Activated CD8-positive, alpha-beta memory T cell treated with anti-CD3 and anti-CD28 coated beads for 48 hours (primary cell): ENCODE measurements around the gene C12orf76.
"Not testable (repeated sequence)": the region's sequence is repeated elsewhere in the genome, so short reads cannot be mapped to it uniquely, and the experiment has no call there.

Experiments used
- DNase-seq, 3 experiments: peaks; one replicate each; pipeline ENCODE4 v3.0.0-alpha.2; 2020; ENCODE audit warnings: low read depth in 2 of 3, low spot score in 2 of 3

The C12orf76 gene

DNA sequence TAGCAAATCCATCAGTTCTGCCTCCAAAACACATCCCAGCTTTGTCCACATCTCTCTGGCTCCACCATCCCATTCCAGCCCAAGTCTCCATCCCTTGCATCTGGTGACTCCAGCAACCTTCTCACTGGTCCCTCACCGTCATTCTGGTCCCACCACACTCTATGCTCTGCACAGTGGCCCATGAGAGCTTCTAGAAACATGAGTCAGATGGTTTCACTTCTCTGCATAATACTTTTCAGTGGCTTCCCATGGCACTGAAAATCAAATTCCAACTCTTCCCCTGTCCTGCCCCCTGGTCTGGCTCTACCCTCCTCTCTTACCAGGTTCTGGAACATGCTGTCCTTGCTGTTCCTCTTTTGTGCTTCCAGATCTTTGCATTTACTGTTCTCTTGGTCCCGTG lies 17.2 kb upstream of the C12orf76 start:
- no peak for DNase-seq

DNA sequence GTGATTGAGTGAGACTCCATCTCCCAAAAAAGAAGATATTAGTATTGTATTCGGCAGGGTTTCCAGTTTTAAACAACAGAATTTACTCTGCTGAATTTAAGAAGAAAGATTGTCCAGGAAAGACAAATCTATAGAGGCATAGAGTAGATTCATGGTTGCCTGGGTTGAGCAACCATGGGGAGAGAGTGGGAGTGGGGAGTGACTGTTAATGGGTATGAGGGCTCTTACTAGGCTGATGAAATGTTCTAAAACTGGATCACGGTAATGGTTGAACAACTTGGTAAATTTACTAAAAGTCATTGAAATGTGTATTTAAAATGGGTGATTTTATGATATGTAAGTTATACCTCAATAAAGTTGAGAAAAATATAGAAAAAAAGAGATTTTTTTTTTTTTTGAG lies 13.9 kb upstream of the C12orf76 start:
- no peak for DNase-seq

DNA sequence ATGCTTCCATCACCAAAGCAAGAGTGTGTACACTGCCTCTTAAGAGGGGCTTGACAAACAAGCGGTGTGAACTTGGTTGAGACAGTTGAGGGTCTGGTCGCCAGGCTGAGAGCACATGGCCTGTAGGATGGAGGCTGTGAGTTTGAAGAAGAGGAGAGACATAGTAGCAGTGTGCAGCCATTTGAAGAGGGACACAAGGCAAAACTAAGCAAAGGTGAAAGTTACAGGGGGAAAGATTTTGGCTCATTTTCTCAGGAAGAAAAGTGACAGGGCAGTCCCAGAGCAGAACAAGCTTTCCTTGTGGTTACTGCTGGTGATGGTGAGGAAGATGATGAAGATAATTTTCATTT lies 11.3 kb upstream of the C12orf76 start:
- DNase-seq, result no peak

DNA sequence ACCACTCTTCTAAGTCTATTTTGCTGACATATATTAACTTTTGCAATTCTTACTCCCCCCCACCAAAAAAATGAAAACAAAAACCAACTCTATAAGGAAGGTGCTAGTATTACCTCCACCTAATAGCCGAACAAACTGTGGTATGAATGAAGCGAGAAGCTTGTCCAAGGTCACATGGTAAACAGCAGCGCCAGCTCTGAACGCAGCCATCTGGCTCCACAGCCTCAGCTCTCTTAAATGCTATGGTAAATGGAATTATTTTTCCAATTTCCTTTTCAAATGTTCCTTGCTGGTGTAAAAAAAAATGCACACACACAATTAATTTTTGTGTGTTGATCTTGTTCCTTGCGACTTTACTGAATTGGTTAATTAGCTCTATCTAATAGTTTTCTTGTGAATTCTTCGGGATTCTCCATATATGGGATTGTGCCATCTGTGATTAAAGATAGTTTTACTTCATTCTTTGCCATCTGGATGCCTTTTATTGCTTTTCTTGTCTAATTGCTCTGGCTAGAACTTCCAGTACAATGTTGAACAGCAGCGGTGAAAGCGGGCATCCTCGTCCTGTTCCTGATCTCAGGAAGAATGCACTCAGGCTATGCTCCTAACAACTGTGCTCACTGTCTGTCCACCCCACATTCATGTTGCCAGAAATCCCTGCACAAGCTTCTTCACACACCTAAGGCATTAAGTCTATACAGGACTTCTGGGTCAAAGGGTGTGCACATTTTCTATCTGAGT lies 10.7 kb upstream of the C12orf76 start:
- no peak for DNase-seq

DNA sequence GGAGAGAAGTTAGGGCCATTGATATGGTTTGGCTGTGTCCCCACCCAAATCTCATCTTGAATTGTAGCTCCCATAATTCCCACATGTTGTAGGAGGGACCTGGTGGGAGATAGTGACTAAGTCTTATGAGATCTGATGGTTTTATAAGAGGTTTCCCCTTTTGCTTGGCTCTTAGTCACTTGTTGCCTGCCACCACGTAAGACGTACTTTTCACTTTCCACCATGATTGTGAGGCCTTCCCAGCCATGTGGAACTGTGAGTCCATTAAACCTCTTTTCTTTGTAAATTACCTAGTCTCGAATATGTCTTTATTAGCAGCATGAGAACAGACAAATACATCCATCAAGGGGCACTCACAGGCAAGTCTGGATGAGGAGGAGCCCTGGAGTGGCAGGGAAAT lies 8.3 kb upstream of the C12orf76 start:
- not testable (repeated sequence) for DNase-seq

DNA sequence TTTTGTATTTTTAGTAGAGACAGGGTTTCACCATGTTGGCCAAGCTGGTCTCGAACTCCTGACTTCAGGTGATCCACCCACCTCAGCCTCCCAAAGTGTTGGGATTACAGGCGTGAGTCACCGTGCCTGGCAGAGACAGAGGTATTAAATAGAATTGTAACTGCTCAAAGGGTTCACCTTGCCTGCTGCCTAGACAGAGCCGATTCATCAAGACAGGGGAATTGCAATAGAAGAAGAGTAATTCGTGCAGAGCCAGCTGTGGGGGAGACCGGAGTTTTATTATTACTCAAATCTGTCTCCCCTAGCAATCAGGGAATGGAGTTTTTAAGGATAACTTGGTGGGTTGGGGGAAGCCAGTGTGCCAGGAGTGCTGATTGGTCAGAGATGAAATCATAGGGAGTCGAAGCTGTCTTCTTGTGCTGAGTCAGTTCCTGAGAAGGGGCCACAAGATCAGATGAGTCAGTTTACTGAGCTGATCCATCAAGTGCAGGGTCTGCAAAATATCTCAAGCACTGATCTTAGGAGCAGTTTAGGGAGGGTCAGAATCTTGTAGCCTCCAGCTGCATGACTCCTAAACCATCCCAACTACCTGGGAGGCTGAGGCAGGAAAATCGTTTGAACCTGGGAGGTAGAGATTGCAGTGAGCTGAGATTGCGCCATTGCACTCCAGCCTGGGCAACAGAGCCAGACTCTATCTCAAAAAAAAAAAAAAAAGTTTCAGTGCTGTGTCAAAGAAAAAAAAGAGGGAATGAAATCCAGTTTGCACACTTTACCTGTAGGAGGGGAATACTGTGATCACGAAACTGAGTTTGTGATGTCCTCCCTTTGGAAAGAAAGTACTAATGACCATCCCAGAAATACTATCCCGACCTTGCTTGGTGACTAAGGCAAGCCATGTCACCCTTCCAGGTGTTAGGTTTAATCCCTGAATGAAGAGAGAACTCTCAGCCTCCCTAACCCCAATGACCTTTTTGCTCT lies 7.3 kb upstream of the C12orf76 start:
- DNase-seq, result peak in 1 of 3 experiments; percentile 31

DNA sequence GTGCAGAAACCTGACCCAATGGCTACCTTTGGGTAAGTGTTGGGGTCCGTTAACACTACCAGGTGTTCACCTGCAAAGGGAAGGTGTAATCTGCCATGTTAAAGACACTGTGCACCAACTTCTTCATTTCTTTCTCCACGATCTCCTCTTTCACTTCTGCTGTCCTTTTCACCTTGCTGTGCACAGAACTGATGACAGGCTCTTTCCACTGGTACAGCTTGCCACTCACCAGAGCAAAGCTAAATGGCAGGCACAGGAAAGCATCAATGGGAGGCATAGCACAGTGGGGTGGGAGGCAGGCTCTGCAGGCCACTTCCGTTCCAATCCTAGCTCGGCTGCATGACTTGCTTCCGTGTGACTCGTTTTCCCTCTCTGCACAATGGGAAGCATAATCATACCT lies 2.6 kb upstream of the C12orf76 start:
- DNase-seq, result no peak

DNA sequence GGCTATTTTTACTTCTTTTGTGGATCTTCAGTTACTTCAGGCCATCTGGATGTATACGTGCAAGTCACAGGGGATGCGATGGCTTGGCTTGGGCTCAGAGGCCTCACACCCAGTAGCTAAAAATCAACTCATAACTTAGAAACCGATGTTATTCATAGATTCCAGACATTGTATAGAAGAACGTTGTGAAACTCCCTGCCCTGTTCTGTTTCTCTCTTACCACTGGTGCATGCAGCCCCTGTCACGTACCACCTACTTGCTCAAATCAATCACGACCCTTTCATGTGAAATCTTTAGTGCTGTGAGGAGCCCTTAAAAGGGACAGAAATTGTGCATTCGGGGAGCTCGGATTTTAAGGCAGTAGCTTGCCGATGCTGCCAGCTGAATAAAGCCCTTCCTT lies 1.3 kb upstream of the C12orf76 start:
- not testable (repeated sequence) for DNase-seq

DNA sequence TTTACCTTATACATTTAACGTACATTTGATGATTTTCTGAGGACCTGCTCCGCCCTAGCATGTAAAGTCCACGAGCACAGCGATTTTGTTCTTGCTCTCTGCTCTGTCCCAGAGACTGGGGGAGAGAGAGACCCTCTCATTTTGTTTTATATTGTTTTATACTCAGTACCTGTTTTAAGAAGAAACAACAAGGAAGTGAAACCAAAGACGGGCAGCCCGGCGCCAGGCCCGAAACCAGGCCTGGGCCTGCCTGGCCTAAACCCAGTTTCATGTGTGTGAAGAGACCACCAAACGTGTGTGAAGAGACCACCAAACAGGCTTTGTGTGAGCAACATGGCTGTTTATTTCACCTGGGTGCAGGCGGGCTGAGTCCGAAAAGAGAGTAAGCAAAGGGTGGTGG lies 712 bp upstream of the C12orf76 start:
- not testable (repeated sequence) for DNase-seq

DNA sequence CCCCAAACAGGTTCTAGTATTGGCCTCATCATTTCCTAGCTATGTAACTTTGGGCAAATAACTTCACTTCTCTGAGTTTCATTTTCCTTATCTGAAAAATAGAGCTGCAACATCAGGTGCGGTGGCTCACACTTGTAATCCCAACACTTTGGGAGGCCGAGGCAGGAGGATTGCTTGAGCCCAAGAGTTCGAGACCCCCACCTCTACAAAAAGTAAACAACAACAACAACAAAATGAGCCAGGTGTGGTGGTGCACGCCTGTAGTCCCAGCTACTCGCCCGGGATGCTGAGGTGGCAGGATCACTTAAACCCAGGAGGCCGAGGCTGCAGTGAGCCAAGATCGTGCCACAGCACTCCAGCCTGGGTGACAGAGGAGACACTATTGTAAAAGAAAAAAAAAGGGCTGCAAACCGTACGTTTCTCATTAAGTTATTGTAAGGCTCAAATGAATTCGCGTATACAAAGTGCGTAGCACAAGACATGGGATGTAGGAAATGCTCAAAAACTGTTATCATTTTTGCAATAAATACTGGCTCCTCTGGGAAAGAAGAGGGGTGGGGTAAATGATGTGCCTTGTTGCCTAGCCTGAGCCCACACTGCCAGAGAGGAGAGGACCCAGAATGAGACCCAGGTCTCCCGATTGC lies 903 bp downstream of the C12orf76 start:
- no peak for DNase-seq

DNA sequence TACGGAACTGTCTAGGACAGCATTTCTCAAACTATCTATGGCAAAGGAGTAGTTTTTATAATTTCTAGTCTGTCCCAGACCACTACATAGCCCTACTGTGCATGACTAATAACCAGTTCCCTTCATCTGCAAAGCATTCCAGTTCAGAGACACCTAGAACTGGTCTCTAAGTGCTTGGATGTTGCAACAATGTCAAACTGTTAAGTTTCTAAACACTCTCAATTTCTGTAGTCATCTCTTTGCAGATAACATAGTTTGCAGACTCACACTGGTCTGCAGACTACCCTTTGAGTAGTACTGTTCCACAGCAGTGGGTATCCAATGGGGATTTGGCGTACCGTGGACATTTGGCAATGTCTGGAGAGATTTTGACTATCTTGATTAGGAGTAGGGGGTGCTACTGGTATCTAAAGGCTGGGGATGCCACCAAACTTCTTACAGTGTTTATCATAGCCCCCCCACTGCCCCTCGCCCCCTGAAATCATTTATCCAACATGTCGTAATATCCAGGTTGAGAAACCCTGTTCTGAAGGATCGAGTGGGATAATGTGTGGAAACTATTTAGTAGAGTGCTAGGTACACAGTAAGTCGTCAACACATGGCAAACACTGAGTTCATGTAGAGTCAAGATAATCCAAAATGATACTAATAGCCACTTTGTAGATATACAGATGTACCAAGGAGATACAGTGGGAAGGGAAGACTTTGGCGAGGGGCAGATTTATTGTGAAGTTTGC lies 1.7 kb downstream of the C12orf76 start:
- no peak for DNase-seq

DNA sequence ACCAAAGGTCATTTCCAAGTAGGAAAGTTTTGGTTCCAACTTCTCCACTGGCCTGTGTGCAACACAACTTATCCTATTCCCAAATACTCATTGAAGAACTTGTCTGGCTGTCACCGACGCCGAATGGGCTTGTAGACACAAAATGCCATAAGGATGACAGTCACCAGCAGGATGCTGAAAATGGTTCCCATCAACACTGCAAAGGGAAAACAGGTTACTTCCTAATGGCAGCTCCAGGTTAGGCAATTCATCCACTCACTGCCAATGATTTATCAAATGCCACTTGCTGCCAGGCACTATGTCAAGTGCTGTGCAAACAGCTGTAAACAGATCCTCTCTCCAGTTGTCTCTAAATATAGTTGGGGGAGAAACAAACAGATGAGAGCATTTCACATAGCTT lies 6.1 kb downstream of the C12orf76 start:
- DNase-seq, result no peak

DNA sequence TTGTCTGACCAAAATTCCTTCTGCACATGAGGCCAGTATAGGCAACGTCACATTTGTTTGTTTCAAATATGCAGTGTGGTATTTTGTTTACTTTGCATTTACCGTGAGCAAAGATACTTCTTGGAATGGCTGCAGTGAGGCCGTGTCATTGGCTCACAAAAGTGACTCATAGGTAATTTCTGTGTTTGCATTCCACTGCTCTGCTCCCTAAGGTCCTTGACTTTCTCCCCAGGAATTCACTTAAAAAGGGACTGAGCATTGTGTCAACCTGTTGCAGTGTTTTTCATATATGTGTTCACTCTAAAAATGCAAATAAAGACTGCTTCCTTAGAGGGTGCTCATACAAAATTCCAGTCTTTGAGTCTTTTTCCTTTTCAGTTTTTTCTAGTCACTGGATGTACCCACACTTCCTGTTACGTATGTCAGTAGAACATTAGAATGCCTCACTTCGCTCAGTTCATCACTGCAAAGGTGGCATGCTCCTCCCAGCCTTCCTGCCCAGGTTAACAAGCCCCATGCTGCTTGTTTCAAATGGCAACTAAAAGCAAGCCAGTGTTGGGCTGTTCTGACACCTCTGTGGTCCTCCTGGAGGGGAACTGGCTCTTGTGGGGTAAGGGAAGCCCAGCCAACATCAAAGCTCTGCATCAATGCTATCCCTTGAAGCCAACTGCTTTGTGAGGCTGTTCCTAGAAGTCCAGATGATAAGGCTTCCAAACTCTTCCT lies 9.1 kb downstream of the C12orf76 start:
- no peak for DNase-seq

DNA sequence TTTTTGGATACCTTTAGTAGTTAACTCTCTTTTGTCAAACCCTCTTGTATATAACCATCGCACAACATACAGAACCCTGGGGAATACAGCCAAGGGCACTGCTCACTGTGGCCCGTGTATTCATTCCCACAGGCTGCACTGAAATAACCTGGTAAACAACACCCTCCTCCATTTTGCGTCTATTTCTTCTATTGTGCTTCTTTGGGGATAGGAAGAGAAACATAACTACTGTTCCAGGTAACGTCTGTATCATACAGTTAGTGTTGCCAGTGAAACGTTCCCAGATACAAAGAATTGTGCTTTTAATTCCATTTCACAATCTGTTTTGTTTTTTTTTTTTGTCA lies 9.6 kb downstream of the C12orf76 start:
- DNase-seq, result no peak

DNA sequence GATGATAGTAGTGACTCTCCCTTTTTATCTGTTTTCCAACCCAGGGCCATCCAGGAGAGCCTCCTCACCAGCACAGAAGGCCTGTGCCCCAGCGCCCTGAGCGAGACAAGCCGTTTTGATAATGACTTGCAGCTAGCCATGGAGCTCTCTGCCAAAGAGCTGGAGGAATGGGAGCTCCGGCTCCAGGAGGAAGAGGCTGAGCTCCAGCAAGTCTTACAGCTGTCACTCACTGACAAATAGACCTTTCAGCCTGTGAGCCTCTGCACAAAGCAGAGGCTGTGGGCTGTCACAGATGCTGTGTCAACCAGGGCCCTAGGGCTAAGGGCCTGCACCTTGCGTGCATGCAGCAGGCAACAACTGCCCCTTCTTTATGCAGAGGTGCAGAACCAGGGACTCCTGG lies 11.0 kb downstream of the C12orf76 start:
- DNase-seq, result no peak

DNA sequence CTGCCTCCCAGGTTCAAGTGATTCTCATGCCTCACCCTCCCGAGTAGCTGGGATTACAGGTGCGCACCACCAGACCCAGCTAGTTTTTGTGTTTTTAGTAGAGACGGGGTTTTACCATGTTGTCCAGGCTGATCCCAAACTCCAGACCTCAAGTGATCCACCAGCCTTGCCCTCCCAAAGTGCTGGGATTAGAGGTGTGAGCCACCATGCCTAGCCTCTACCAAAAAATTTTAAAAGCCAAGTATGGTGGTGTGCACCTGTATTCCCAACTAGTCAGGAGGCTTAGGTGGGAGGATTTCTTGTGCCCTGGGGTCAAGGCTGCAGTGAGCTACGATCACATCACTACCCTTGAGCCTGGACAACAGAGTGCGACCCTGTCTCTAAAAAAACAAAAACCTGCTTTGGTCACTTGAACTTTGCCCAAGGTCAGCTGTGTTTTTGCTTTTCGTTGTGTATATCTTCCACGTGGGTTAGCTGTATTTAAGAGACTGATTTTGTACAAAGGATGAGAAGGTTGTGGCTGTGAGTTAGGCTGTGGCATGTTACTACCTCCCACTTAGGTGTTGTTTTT lies 12.7 kb downstream of the C12orf76 start:
- DNase-seq, result no peak

DNA sequence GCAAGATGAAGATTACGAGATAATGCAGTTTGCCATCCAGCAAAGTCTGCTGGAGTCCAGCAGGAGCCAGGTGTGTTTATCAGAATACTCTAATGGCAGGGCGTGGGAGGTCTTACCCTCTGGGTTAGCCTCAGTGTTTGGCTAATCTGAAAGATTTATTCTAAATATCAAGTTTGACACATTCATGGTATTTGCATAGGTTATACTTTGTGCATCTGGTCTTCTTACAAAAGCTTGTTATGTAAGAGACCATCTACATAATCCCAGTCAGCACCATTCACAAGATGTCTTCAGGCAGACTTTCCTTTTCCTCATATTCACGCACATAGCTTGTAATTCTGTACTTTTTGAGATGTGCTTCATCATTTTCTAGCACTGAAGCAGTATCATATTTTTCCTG lies 14.4 kb downstream of the C12orf76 start:
- no peak for DNase-seq

DNA sequence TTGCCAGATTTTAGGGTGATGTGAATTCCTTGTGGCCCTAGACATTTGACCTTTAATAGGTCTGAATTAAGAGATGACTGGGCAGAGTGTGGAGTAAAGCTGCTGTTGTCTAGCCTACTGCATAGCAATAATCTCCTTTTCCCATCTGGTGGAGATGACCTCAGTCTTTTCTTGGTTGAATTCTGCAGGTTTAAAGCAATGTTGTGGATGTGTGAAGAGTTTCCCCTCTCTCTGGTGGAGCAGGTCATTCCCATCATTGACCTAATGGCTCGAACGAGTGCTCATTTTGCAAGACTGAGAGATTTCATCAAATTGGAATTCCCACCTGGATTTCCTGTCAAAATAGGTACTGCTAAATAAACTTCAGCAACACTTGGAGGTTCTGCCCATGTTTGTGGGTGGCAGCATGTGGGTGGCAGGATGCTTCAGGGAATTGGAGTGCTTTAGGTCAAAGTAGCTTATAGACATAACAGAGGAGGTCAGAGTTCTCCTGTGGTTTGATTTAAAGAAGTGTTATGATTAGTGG lies 19.0 kb downstream of the C12orf76 start:
- no peak for DNase-seq

DNA sequence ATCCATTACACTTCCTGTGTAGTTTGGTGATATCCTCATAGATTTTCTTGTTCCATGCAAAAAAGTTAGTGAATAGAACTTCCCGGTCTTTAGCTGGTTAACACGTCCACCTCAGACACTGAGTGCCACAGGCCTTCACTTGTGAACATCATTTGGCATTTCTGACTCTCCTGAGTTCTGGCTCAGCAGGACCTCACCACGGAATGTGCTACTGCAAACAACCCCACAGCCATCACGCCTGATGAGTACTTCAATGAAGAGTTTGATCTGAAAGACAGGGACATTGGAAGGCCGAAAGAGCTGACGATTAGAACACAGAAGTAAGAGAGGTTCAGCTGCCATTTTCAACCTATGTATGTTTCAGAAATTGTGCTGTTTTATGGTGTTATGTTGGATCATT lies 20.0 kb downstream of the C12orf76 start:
- DNase-seq, result no peak

DNA sequence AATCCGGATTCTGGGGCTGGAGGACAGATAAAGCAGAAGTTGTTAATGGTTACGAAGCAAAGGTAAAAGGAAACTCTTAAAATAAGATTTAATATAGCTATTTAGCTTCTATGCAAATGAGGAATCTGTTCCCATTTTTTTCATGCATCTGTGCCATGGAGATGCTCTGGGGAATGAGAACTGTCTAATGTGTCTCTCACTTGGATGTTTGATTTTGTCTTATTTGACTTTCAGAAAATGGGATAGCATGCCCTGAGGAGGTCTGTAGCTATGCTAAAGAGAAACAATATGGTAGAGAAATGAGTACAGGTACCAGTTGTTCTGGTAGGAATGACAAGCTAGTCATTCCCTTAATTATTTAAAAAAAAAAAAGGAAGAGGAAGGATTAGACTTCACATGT lies 24.3 kb downstream of the C12orf76 start:
- no peak for DNase-seq
